IMR-90 (cell line): ENCODE measurements around the gene GFI1. TPM values are rescaled to one million over a fixed set of nuclear protein-coding genes. Genes with fewer than 3 reads are reported as not detected.

Experiments
- ATAC-seq: fragments of 200-7000 bp; cut with Tn5 transposase; 2 replicates; pipeline ENCODE4 v1.9.1; 2020; ENCODE audit warnings: low read depth, mild to moderate bottlenecking, moderate library complexity
- BruUV-seq: library from RNA; stranded (reverse); fragments of 400-500 nt; replicated peaks from 2 replicates; lab custom pipeline; 2021; lab: Mats Ljungman, UMichigan
- CTCF ChIA-PET: fragments of 300-600 bp; formaldehyde crosslinking; extraction: SDS; loops from one replicate; lab custom pipeline; 2021; ENCODE audit warnings: antibody characterized with exemption; lab: Yijun Ruan, JAX
- POLR2A ChIA-PET: fragments of 300-600 bp; sonication (Branson Sonifier 250); formaldehyde crosslinking; loops from one replicate; lab custom pipeline; 2022; ENCODE audit warnings: antibody characterized with exemption; ENCODE audit not compliant: unreplicated experiment; lab: Charles Lee
- DNase-seq: peaks from one replicate; pipeline ENCODE4 v3.0.0; 2013
- H2AFZ ChIP-seq: replicated peaks from 2 replicates; pipeline ENCODE3; 2013; ENCODE audit warnings: low read length, mild to moderate bottlenecking; ENCODE audit not compliant: poor library complexity
- H2AK5ac ChIP-seq: 2 replicates; pipeline ENCODE4 v1.6.1; 2013; ENCODE audit warnings: low read depth, low read length, inconsistent platforms
- H2AK9ac ChIP-seq: replicated peaks from 2 replicates; pipeline ENCODE3; 2013; ENCODE audit warnings: mild to moderate bottlenecking, low read depth, low read length, moderate library complexity; ENCODE audit not compliant: poor library complexity
- H2BK120ac ChIP-seq: 2 replicates; pipeline ENCODE4 v1.6.1; 2013; ENCODE audit warnings: low read depth, low read length, inconsistent platforms
- H2BK15ac ChIP-seq: 3 replicates; pipeline ENCODE4 v1.6.1; 2013; ENCODE audit warnings: low read depth, low read length, inconsistent platforms
- H2BK20ac ChIP-seq: 2 replicates; pipeline ENCODE4 v1.6.1; 2013; ENCODE audit warnings: low read depth, mild to moderate bottlenecking, inconsistent platforms, low read length, moderate library complexity
- H2BK5ac ChIP-seq: 2 replicates; pipeline ENCODE4 v1.6.1; 2013; ENCODE audit warnings: mild to moderate bottlenecking, low read depth, low read length, inconsistent platforms; ENCODE audit not compliant: poor library complexity, severe bottlenecking
- H3K14ac ChIP-seq: replicated peaks from 2 replicates; pipeline ENCODE4 v1.6.1; 2013; ENCODE audit warnings: low read depth, low read length, inconsistent platforms
- H3K18ac ChIP-seq: 2 replicates; pipeline ENCODE4 v1.6.1; 2013; ENCODE audit warnings: low read depth, low read length, control low read depth
- H3K23ac ChIP-seq: 2 replicates; pipeline ENCODE4 v1.6.1; 2013; ENCODE audit warnings: low read depth, low read length, inconsistent platforms
- H3K27ac ChIP-seq: 2 replicates; pipeline ENCODE4 v1.5.1; 2013; ENCODE audit warnings: mild to moderate bottlenecking, control low read depth, low read length; ENCODE audit not compliant: insufficient read depth
- H3K27me3 ChIP-seq: 2 replicates; pipeline ENCODE4 v1.6.1; 2013; ENCODE audit warnings: low read length; ENCODE audit not compliant: control insufficient read depth, insufficient read depth
- H3K36me3 ChIP-seq: 2 replicates; pipeline ENCODE4 v1.6.1; 2013; ENCODE audit warnings: low read length, mixed read lengths; ENCODE audit not compliant: control insufficient read depth, insufficient read depth
- H3K4ac ChIP-seq: 2 replicates; pipeline ENCODE4 v1.6.1; 2013; ENCODE audit warnings: low read depth, low read length, inconsistent platforms
- H3K4me1 ChIP-seq: 2 replicates; pipeline ENCODE4 v1.6.1; 2013; ENCODE audit warnings: low read length, mixed read lengths; ENCODE audit not compliant: control insufficient read depth, insufficient read depth
- H3K4me2 ChIP-seq: 2 replicates; pipeline ENCODE4 v1.6.1; 2013; ENCODE audit warnings: low read depth, mild to moderate bottlenecking, control low read depth, low read length, moderate library complexity
- H3K4me3 ChIP-seq: 2 replicates; pipeline ENCODE4 v1.5.1; 2013; ENCODE audit warnings: low read depth, mild to moderate bottlenecking, control low read depth, low read length, moderate library complexity; ENCODE audit not compliant: insufficient read depth
- H3K56ac ChIP-seq: 2 replicates; pipeline ENCODE4 v1.6.1; 2013; ENCODE audit warnings: low read length, inconsistent platforms; ENCODE audit not compliant: insufficient read depth; ENCODE audit errors: extremely low read depth
- H3K79me1 ChIP-seq, 2 experiments: 2 replicates each; pipeline ENCODE4 v1.6.1; 2013; ENCODE audit warnings: low read length in 2 of 2, inconsistent platforms in 1 of 2, low read depth in 1 of 2
- H3K9ac ChIP-seq: 2 replicates; pipeline ENCODE4 v1.6.1; 2013; ENCODE audit warnings: low read depth, low read length, control low read depth
- H3K9me1 ChIP-seq: 2 replicates; pipeline ENCODE4 v1.6.1; 2013; ENCODE audit warnings: low read length, inconsistent platforms; ENCODE audit not compliant: insufficient read depth
- H3K9me3 ChIP-seq: 2 replicates; pipeline ENCODE4 v1.6.1; 2013; ENCODE audit warnings: low read length; ENCODE audit not compliant: control insufficient read depth, insufficient read depth
- H4K20me1 ChIP-seq: 2 replicates; pipeline ENCODE4 v1.6.1; 2013; ENCODE audit warnings: low read length, inconsistent platforms; ENCODE audit not compliant: insufficient read depth
- H4K5ac ChIP-seq: 2 replicates; pipeline ENCODE4 v1.6.1; 2013; ENCODE audit warnings: mild to moderate bottlenecking, low read depth, low read length, control low read depth
- H4K8ac ChIP-seq, 2 experiments: 2 replicates each; pipeline ENCODE4 v1.6.1; 2013; ENCODE audit warnings: low read depth in 2 of 2, low read length in 2 of 2, control low read depth in 1 of 2, inconsistent platforms in 1 of 2
- H4K91ac ChIP-seq: 2 replicates; pipeline ENCODE4 v1.6.1; 2013; ENCODE audit warnings: low read depth, low read length, inconsistent platforms; ENCODE audit not compliant: insufficient read depth
- BHLHE40 ChIP-seq: fragments of 150-350 bp; IDR thresholded peaks from 2 replicates; pipeline ENCODE4 v1.6.1; 2016; ENCODE audit warnings: mild to moderate bottlenecking, low read depth, low read length
- CHD1 ChIP-seq: IDR thresholded peaks from 2 replicates; pipeline ENCODE4 v1.6.1; 2012; ENCODE audit warnings: low read depth, low read length, improper control_type of control experiment
- FOS ChIP-seq: fragments of 150-350 bp; IDR thresholded peaks from 2 replicates; pipeline ENCODE4 v1.6.1; 2016; ENCODE audit warnings: low read depth, low read length
- MAZ ChIP-seq: IDR thresholded peaks from 2 replicates; pipeline ENCODE4 v1.6.1; 2012; ENCODE audit warnings: low read depth, mild to moderate bottlenecking, low read length, improper control_type of control experiment, moderate library complexity, borderline replicate concordance
- NFE2L2 ChIP-seq: fragments of 150-350 bp; IDR thresholded peaks from 2 replicates; pipeline ENCODE4 v1.6.1; 2016; ENCODE audit warnings: low read depth, mild to moderate bottlenecking, low read length
- POLR2A ChIP-seq: IDR thresholded peaks from 2 replicates; pipeline ENCODE4 v1.6.1; 2012; ENCODE audit warnings: mild to moderate bottlenecking, low read depth, low read length
- RAD21 ChIP-seq: IDR thresholded peaks from 2 replicates; pipeline ENCODE4 v1.6.1; 2012; ENCODE audit warnings: low read length, improper control_type of control experiment
- RCOR1 ChIP-seq: IDR thresholded peaks from 2 replicates; pipeline ENCODE4 v1.6.1; 2012; ENCODE audit warnings: mild to moderate bottlenecking, low read length, improper control_type of control experiment; ENCODE audit not compliant: insufficient replicate concordance
- RFX5 ChIP-seq: IDR thresholded peaks from 2 replicates; pipeline ENCODE4 v1.8.0; 2012; ENCODE audit warnings: low read depth, mild to moderate bottlenecking, low read length, moderate library complexity
- SMC3 ChIP-seq: fragments of 150-350 bp; IDR thresholded peaks from 2 replicates; pipeline ENCODE4 v1.6.1; 2016; ENCODE audit warnings: low read depth, mild to moderate bottlenecking, antibody characterized with exemption, low read length, moderate library complexity
- WGBS, 2 experiments: methylation state at CpG; one replicate each; pipeline versions ENCODE4 v1.1.5 to v1.1.7; 2013; ENCODE audit warnings: missing lambda C conversion rate in 2 of 2; ENCODE audit not compliant: insufficient read length in 1 of 2; ENCODE audit errors: extremely low coverage in 2 of 2; 5-methylcytosine and 5-hydroxymethylcytosine counted together
- dilution Hi-C: fragments of 300-500 bp; cut with HindIII; formaldehyde crosslinking; loops from one replicate; pipeline ENCODE4 v1.14.3; 2018; ENCODE audit warnings: low sequenced_read_pairs; ENCODE audit not compliant: unreplicated experiment
- in situ Hi-C: fragments of 300-500 bp; cut with MboI; formaldehyde crosslinking; loops from 3 replicates; pipeline ENCODE4 v1.14.3; 2019; ENCODE audit warnings: low sequenced_read_pairs, inconsistent platforms, mixed read lengths
- intact Hi-C: fragments of 100-400 bp; cut with micrococcal nuclease; formaldehyde crosslinking; loops from 2 replicates; pipeline ENCODE4 v1.10.0; 2022
- polyA plus RNA-seq, 3 experiments: library from polyadenylated mRNA; depleted of rRNA; stranded (reverse); fragments of >200 nt; gene quantifications; 2 replicates each; pipeline ENCODE4 v1.2.3, GENCODE V29; 2012; ENCODE audit warnings: low replicate concordance in 1 of 3
- total RNA-seq: library from RNA; depleted of rRNA; stranded (reverse); fragments of >200 nt; gene quantifications from 2 replicates; pipeline ENCODE4 v1.2.3, GENCODE V29; 2012
- TF ChIP-seq, protein P1 (sequence below): conservative IDR thresholded peaks from 2 replicates; pipeline ENCODE4 v1.5.1; 2012; ENCODE audit warnings: mild to moderate bottlenecking, low read depth, low read length, improper control_type of control experiment
- TF ChIP-seq, protein P2 (sequence below): fragments of 150-350 bp; IDR thresholded peaks from 2 replicates; pipeline ENCODE4 v1.6.1; 2017; ENCODE audit warnings: mild to moderate bottlenecking, antibody characterized with exemption, low read length, low read depth

The GFI1 gene
- total and polyA plus RNA-seq, 2 of the 4 experiments (the other 2 are of a cell fraction), result under 0.01 to 0.21 TPM

DNA sequence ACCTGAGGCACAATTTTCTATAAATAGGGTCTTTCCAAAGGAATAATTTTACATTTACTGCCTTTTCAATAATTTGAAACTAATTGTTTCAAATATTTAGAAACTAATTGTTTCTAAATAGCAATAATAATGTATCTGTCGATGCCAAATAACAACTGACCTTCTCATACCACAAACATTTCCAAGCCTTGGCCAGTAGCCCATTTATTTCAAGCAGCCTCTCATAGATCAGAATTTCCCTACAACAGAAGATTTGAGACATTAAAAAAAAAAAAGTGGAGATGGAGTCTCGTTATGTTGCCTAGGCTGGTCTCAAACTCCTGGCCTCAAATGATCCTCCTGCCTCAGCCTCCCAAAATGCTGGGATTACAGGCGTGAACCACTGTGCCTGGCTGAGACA lies 2.1 kb upstream of the GFI1 start:
- Histone ChIP-seq H3K56ac (no peak overlapping the region), H3K27ac (no peak overlapping the region), H3K4ac (no peak overlapping the region), H2AK9ac (no peak overlapping the region), H3K18ac (no peak overlapping the region), H3K9me3 (no peaks in the 10 kb centered on the region; the same call in 1 of the 2 replicates), H3K4me2 (no peak overlapping the region), H4K20me1 (no peaks in the 10 kb centered on the region), H2AK5ac (no peak overlapping the region), H4K8ac (no peak overlapping the region), H3K4me1 (peaks cover 3% of the 10 kb centered on the region), H3K36me3 (no peaks in the 10 kb centered on the region), H4K5ac (no peak overlapping the region), H3K9me1 (no peaks in the 10 kb centered on the region), H2BK5ac (no peak overlapping the region), H4K91ac (no peak overlapping the region), H2BK15ac (no peak overlapping the region), H3K4me3 (no peak overlapping the region), H2AFZ (no peak overlapping the region), H3K9ac (no peak overlapping the region), H2BK120ac (no peak overlapping the region), H3K14ac (no peak overlapping the region), H3K79me1 (no peaks in the 10 kb centered on the region), H2BK20ac (no peak overlapping the region), H3K27me3 (peaks cover 53% of the 10 kb centered on the region), H3K23ac (no peak overlapping the region)
- CTCF ChIA-PET, result interaction anchor here (0.6 kb wide), 2 partner anchors 9 to 10 kb away, joined by 3 read pairs; no protein-coding TSS in a partner anchor
- no peak for ATAC-seq
- in situ Hi-C loops (no loop called here), intact Hi-C loops (loop anchor here (10.0 kb wide), 1 partner anchor 346 kb away; the partner anchor contains the start of gene RPL5), dilution Hi-C loops (no loop called here)
- TF ChIP-seq, protein P1, sequence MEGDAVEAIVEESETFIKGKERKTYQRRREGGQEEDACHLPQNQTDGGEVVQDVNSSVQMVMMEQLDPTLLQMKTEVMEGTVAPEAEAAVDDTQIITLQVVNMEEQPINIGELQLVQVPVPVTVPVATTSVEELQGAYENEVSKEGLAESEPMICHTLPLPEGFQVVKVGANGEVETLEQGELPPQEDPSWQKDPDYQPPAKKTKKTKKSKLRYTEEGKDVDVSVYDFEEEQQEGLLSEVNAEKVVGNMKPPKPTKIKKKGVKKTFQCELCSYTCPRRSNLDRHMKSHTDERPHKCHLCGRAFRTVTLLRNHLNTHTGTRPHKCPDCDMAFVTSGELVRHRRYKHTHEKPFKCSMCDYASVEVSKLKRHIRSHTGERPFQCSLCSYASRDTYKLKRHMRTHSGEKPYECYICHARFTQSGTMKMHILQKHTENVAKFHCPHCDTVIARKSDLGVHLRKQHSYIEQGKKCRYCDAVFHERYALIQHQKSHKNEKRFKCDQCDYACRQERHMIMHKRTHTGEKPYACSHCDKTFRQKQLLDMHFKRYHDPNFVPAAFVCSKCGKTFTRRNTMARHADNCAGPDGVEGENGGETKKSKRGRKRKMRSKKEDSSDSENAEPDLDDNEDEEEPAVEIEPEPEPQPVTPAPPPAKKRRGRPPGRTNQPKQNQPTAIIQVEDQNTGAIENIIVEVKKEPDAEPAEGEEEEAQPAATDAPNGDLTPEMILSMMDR, result no peak
- TF ChIP-seq POLR2A (no peak), FOS (no peak), SMC3 (no peak), BHLHE40 (no peak), RFX5 (no peak), MAZ (no peak), CHD1 (no peak), NFE2L2 (no peak), RAD21 (no peak), RCOR1 (no peak)
- TF ChIP-seq, protein P2, sequence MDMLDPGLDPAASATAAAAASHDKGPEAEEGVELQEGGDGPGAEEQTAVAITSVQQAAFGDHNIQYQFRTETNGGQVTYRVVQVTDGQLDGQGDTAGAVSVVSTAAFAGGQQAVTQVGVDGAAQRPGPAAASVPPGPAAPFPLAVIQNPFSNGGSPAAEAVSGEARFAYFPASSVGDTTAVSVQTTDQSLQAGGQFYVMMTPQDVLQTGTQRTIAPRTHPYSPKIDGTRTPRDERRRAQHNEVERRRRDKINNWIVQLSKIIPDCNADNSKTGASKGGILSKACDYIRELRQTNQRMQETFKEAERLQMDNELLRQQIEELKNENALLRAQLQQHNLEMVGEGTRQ, result no peak
- DNase-seq, result no peak
- 80% methylated on average over 1 of the region's 3 CpGs; no CpG with 5 or more reads in 1 of the 2 experiments for WGBS, 2 experiments
- POLR2A ChIA-PET, result no interaction called here
- no TSS peak for BruUV-seq
